GM21526 (cell line): ENCODE results near the gene FAM229B.

Experiments used
- ATAC-seq: cut with Tn5 transposase; IDR thresholded peaks from one replicate; pipeline ENCODE4 v1.9.1; 2021; ENCODE audit warnings: moderate library complexity; ENCODE audit not compliant: unreplicated experiment, low FRiP score

The FAM229B gene

GRCh38 chr6:112130878-112131277, 43.5 kb downstream of the FAM229B start:
- no peak for ATAC-seq

- no peak for ATAC-seq
Observed at GRCh38 chr6:112139052-112139451, 51.7 kb downstream of the FAM229B start.

DNA sequence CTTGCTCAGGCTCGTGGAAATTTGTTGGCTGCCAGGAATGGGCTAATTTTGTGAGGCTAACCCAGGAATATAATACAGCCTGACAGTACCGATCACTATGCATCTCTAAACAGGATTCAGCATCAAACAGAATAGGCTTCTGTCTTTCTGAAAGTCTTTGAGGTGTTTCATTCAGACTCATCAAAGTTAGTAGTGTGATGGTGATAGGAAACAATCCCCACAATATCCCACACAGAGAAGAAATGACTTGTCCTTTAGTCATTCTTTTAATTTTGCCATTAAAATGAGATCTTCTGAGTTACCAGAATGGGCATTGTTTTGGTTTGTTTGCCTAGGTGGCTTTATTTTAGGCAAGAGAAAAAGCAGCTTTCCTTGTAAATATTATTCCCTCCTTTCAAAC, 54.3 kb downstream of the FAM229B start:
- ATAC-seq = no peak

- no peak for ATAC-seq
Observed at GRCh38 chr6:112144145-112144926, 56.9 kb downstream of the FAM229B start.

DNA sequence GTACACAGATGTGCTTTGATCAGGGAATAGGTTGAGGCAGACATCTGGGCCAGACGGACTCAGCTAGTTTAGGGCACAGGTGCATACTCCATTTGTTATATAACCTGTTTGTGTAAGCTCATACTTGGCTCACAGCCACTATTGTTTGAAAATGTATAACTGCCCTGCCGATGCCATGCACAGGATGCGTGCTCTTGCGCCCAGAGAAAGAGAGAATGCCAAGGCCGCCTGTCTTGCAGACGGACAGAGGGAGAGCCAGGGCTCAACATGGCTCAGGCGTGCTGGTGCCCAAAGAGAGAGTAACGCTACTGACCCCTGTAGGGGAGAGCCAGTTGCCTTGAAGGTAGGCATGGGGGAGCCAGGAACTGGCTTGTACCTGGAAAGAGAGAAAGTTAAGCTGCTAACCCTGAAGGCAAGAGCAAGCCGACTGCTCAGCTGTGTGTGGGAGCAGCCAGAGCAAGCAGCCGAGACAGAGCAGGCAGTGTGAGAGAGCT, 57.7 kb downstream of the FAM229B start:
- no peak for ATAC-seq

GRCh38 chr6:112148103-112148502, 60.7 kb downstream of the FAM229B start:
- no peak for ATAC-seq

DNA sequence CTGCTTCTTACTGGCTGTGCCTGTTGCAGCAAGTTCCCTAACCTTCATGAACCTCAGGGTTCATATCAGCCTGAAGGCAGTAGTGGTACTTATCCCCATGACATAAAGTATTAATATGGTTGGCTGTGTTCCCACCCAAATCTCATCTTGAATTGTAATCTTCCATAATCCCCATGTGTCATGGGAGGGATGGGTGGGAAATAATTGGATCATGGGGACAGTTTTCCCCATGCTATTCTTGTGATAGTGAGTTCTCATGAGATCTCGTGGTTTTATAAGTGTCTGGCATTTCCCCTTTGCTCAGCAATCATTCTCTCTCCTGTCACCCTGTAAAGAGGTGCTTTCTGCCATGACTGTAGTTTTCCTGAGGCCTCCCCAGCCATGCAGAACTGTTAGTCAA, 61.8 kb downstream of the FAM229B start:
- ATAC-seq = no peak

GRCh38 chr6:112149719-112150263, 62.4 kb downstream of the FAM229B start:
- ATAC-seq = no peak

DNA sequence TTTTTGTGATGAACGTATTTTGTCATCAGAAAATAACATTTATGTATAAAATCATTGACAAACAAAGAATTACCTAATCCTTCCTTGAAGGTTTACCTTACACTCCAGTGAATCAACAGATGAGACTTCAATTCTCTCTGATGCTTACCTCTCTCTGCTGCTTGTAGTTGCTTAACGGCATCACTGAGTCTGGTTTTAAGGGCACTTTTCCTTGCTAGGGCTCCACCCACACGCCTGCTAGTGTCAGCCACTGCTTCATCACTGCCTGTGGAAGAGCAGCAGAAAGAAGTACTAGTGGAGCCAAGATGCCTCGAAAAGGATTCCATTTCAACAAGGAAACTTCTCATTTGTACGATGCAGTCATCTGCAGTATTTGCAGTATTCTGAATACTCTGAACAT, 63.0 kb downstream of the FAM229B start:
- no peak for ATAC-seq
